ENCODE results near the gene SPAG8. TPM values are rescaled to one million over a fixed set of nuclear protein-coding genes. Genes with fewer than 3 reads are reported as not detected.
A peak's percentile ranks its signal among the peaks of the same experiment; 100 is the strongest.

Gene SPAG8
- total and polyA plus RNA-seq, 7 experiments from 2014 or later: 1.2 to 9.1 (median 2.3) TPM

- Mint-ChIP-seq H3K4me3 (no peak overlapping the region), H3K36me3 (peaks cover 0 to 10% (median 3%) of the 10 kb centered on the region in 5 donors)
Observed at GRCh38 chr9:35774907-35775635, 37.0 kb downstream of the SPAG8 start.

GRCh38 chr9:35771943-35772342 lies 40.1 kb downstream of the SPAG8 start:
- H3K9me3 Mint-ChIP-seq: no peaks in the 10 kb centered on the region
- H3K4me1 ChIP-seq (ENCODE audit: control insufficient read depth in 2 of 2, insufficient read depth in 2 of 2, low read length in 2 of 2): no peaks in the 10 kb centered on the region

More at GRCh38 chr9:35774907-35775635, 37.0 kb downstream of the SPAG8 start:
- peaks cover 0 to 3% (median 0%) of the 10 kb centered on the region in 3 experiments for H3K36me3 ChIP-seq (ENCODE audit: control insufficient read depth in 2 of 3, insufficient read depth in 3 of 3, low read length in 3 of 3)
- Mint-ChIP-seq H3K4me1 (peaks cover 0 to 19% (median under 1%) of the 10 kb centered on the region in 7 donors), H3K27me3 (no peaks in the 10 kb centered on the region), H3K9me3 (no peaks in the 10 kb centered on the region), H3K27ac (peak overlapping the region in 2 of 9 donors; percentile 58 to 80)
- intact Hi-C loops (cut with micrococcal nuclease): loop anchor here in 1 of 2 donors (2.0 kb wide), 1 partner anchor 18 kb away; no protein-coding TSS in a partner anchor
- no peak overlapping the region for H3K4me3 ChIP-seq (ENCODE audit: low read length)
- H3K27me3 ChIP-seq (ENCODE audit: control insufficient read depth in 2 of 2, insufficient read depth in 2 of 2, low read length in 2 of 2): no peaks in the 10 kb centered on the region
- DNase-seq: no peak
- H3K27ac ChIP-seq (ENCODE audit: low read depth, low read length): no peak overlapping the region
- CTCF ChIA-PET: interaction anchor here (0.9 kb wide), 1 partner anchor 15 kb away, joined by 3 read pairs; no protein-coding TSS in a partner anchor
- H3K4me1 ChIP-seq (ENCODE audit: control insufficient read depth in 2 of 2, insufficient read depth in 2 of 2, low read length in 2 of 2): no peaks in the 10 kb centered on the region
- H3K9me3 ChIP-seq (ENCODE audit: control insufficient read depth in 2 of 3, low read length in 3 of 3): no peaks in the 10 kb centered on the region
- POLR2A ChIA-PET: interaction anchor here (1.4 kb wide), 1 partner anchor 37 kb away, joined by 4 read pairs; the partner anchor contains the start of gene SPAG8
- no peak for ATAC-seq

GRCh38 chr9:35771534-35771933 lies 40.5 kb downstream of the SPAG8 start:
- ChIA-PET CTCF (interaction anchor here (0.6 to 1.3 kb wide), 2 partner anchors 16 to 19 kb away, joined by 3 to 5 read pairs; no protein-coding TSS in a partner anchor), POLR2A (interaction anchor here (1.2 kb wide), 1 partner anchor 16 kb away, joined by 3 read pairs; no protein-coding TSS in a partner anchor)

More at GRCh38 chr9:35771943-35772342, 40.1 kb downstream of the SPAG8 start:
- Histone ChIP-seq H3K27ac (ENCODE audit: low read depth, low read length) (no peak overlapping the region), H3K4me3 (ENCODE audit: low read length) (no peak overlapping the region), H3K27me3 (ENCODE audit: control insufficient read depth in 2 of 2, insufficient read depth in 2 of 2, low read length in 2 of 2) (no peaks in the 10 kb centered on the region), H3K36me3 (ENCODE audit: control insufficient read depth in 2 of 3, insufficient read depth in 3 of 3, low read length in 3 of 3) (peaks cover 0 to 3% (median 0%) of the 10 kb centered on the region in 3 experiments), H3K9me3 (ENCODE audit: control insufficient read depth in 2 of 3, low read length in 3 of 3) (no peaks in the 10 kb centered on the region)
- no peaks in the 10 kb centered on the region for H3K36me3 Mint-ChIP-seq
- no peak overlapping the region for H3K4me3 Mint-ChIP-seq
- peaks cover 0 to 24% (median 9%) of the 10 kb centered on the region in 7 donors for H3K4me1 Mint-ChIP-seq
- ChIA-PET POLR2A (interaction anchor here (1.2 kb wide), 1 partner anchor 17 kb away, joined by 3 read pairs; no protein-coding TSS in a partner anchor), CTCF (interaction anchor here (0.6 kb wide), 1 partner anchor 16 kb away, joined by 3 read pairs; no protein-coding TSS in a partner anchor)
- intact Hi-C loops (cut with micrococcal nuclease): no loop called here
- no peaks in the 10 kb centered on the region for H3K27me3 Mint-ChIP-seq
- no peak for ATAC-seq
- no peak overlapping the region for H3K27ac Mint-ChIP-seq
- no peak for DNase-seq

DNA sequence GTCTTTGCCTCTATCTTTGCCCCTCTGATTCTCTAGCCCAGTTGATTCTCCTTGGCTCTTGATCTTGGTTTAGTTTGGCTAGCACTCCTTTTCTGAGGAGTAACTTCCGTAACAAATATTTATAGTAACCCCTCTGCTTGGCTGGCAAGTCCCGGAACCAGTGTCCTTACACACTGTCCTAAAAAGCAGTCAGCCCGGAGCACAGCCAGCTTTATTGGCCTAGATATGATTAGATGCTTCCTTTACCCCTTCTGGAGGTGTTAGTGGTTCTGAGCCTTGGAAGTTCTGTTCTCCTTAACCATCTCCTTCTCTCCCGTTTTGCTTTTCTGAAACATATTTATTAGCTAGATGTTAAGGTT lies 41.0 kb downstream of the SPAG8 start:
- CTCF ChIA-PET: interaction anchor here (1.3 kb wide), 1 partner anchor 20 kb away, joined by 5 read pairs; no protein-coding TSS in a partner anchor
- POLR2A ChIA-PET: interaction anchor here (0.6 to 1.2 kb wide), 2 partner anchors 16 to 140 kb away, joined by 3 read pairs; no protein-coding TSS in a partner anchor
- H3K4me3 ChIP-seq (ENCODE audit: low read length): no peak overlapping the region
- no peaks in the 10 kb centered on the region for H3K9me3 Mint-ChIP-seq
- H3K27ac Mint-ChIP-seq: no peak overlapping the region
- H3K36me3 ChIP-seq (ENCODE audit: control insufficient read depth in 2 of 3, insufficient read depth in 3 of 3, low read length in 3 of 3): peaks cover 0 to 3% (median 0%) of the 10 kb centered on the region in 3 experiments
- DNase-seq (no peak), ATAC-seq (no peak)
- intact Hi-C loops (cut with micrococcal nuclease): no loop called here
- no peaks in the 10 kb centered on the region for H3K27me3 Mint-ChIP-seq
- no peaks in the 10 kb centered on the region for H3K4me1 ChIP-seq (ENCODE audit: control insufficient read depth in 2 of 2, insufficient read depth in 2 of 2, low read length in 2 of 2)
- H3K27me3 ChIP-seq (ENCODE audit: control insufficient read depth in 2 of 2, insufficient read depth in 2 of 2, low read length in 2 of 2): no peaks in the 10 kb centered on the region
- H3K36me3 Mint-ChIP-seq: no peaks in the 10 kb centered on the region
- H3K4me3 Mint-ChIP-seq: no peak overlapping the region
- no peak overlapping the region for H3K27ac ChIP-seq (ENCODE audit: low read depth, low read length)
- peaks cover 0 to 32% (median 13%) of the 10 kb centered on the region in 7 donors for H3K4me1 Mint-ChIP-seq
- no peaks in the 10 kb centered on the region for H3K9me3 ChIP-seq (ENCODE audit: control insufficient read depth in 2 of 3, low read length in 3 of 3)

More at GRCh38 chr9:35771534-35771933, 40.5 kb downstream of the SPAG8 start:
- no peak overlapping the region for H3K4me3 Mint-ChIP-seq
- H3K4me1 Mint-ChIP-seq: peaks cover 0 to 27% (median 9%) of the 10 kb centered on the region in 7 donors
- no peaks in the 10 kb centered on the region for H3K27me3 ChIP-seq (ENCODE audit: control insufficient read depth in 2 of 2, insufficient read depth in 2 of 2, low read length in 2 of 2)
- H3K4me1 ChIP-seq (ENCODE audit: control insufficient read depth in 2 of 2, insufficient read depth in 2 of 2, low read length in 2 of 2): no peaks in the 10 kb centered on the region
- no peak overlapping the region for H3K4me3 ChIP-seq (ENCODE audit: low read length)
- intact Hi-C loops (cut with micrococcal nuclease): no loop called here
- no peak for ATAC-seq
- no peaks in the 10 kb centered on the region for H3K36me3 Mint-ChIP-seq
- DNase-seq: no peak
- peaks cover 0 to 3% (median 0%) of the 10 kb centered on the region in 3 experiments for H3K36me3 ChIP-seq (ENCODE audit: control insufficient read depth in 2 of 3, insufficient read depth in 3 of 3, low read length in 3 of 3)
- H3K9me3 ChIP-seq (ENCODE audit: control insufficient read depth in 2 of 3, low read length in 3 of 3): no peaks in the 10 kb centered on the region
- no peaks in the 10 kb centered on the region for H3K9me3 Mint-ChIP-seq
- H3K27ac ChIP-seq (ENCODE audit: low read depth, low read length): no peak overlapping the region
- no peaks in the 10 kb centered on the region for H3K27me3 Mint-ChIP-seq
- H3K27ac Mint-ChIP-seq: no peak overlapping the region

- DNase-seq: no peak
- ChIA-PET POLR2A (no interaction called here), CTCF (interaction anchor here (1.0 to 1.9 kb wide), 2 partner anchors 8 to 111 kb away, joined by 4 read pairs; no protein-coding TSS in a partner anchor)
- Histone ChIP-seq H3K4me1 (ENCODE audit: control insufficient read depth in 2 of 2, insufficient read depth in 2 of 2, low read length in 2 of 2) (no peaks in the 10 kb centered on the region), H3K27me3 (ENCODE audit: control insufficient read depth in 2 of 2, insufficient read depth in 2 of 2, low read length in 2 of 2) (no peaks in the 10 kb centered on the region), H3K4me3 (ENCODE audit: low read length) (no peak overlapping the region), H3K36me3 (ENCODE audit: control insufficient read depth in 2 of 3, insufficient read depth in 3 of 3, low read length in 3 of 3) (peaks cover 0 to 3% (median 0%) of the 10 kb centered on the region in 3 experiments), H3K9me3 (ENCODE audit: control insufficient read depth in 2 of 3, low read length in 3 of 3) (no peaks in the 10 kb centered on the region), H3K27ac (ENCODE audit: low read depth, low read length) (no peak overlapping the region)
- Mint-ChIP-seq H3K4me1 (peaks cover 0 to 25% (median 13%) of the 10 kb centered on the region in 7 donors), H3K36me3 (no peaks in the 10 kb centered on the region), H3K27me3 (no peaks in the 10 kb centered on the region), H3K4me3 (no peak overlapping the region), H3K9me3 (no peaks in the 10 kb centered on the region), H3K27ac (no peak overlapping the region)
- no peak for ATAC-seq
- intact Hi-C loops (cut with micrococcal nuclease): no loop called here
Observed at GRCh38 chr9:35769763-35770162, 42.3 kb downstream of the SPAG8 start.

DNA sequence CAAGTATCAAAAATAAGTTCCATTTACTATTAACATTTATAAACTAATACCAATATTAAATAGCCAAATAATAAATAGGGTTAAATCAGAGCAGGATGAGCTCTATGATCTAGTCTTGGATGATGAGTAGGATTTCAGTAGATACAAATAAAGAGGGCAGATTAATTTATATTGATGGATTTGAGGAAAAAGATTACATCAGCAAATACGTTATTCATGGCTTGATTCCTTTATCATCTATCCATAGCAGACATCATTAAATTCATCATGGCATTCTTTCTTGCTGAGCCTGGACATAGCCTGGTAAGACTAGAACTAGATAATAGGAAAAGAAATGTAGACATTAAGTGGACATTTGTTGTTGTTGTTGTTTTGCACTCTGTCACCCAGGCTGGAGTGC lies 44.6 kb downstream of the SPAG8 start:
- Mint-ChIP-seq H3K9me3 (no peaks in the 10 kb centered on the region), H3K4me1 (peaks cover 0 to 36% (median 16%) of the 10 kb centered on the region in 7 donors), H3K27me3 (no peaks in the 10 kb centered on the region), H3K27ac (no peak overlapping the region), H3K4me3 (no peak overlapping the region), H3K36me3 (peaks cover 0 to 4% (median 0%) of the 10 kb centered on the region in 5 donors)
- H3K9me3 ChIP-seq (ENCODE audit: control insufficient read depth in 2 of 3, low read length in 3 of 3): no peaks in the 10 kb centered on the region
- ChIA-PET POLR2A (no interaction called here), CTCF (interaction anchor here (0.6 kb wide), 1 partner anchor 35 kb away, joined by 4 read pairs; no protein-coding TSS in a partner anchor)
- H3K36me3 ChIP-seq (ENCODE audit: control insufficient read depth in 2 of 3, insufficient read depth in 3 of 3, low read length in 3 of 3): peaks cover 0 to 3% (median 0%) of the 10 kb centered on the region in 3 experiments
- ATAC-seq (no peak), DNase-seq (no peak)
- H3K27ac ChIP-seq (ENCODE audit: low read depth, low read length): no peak overlapping the region
- no peaks in the 10 kb centered on the region for H3K4me1 ChIP-seq (ENCODE audit: control insufficient read depth in 2 of 2, insufficient read depth in 2 of 2, low read length in 2 of 2)
- intact Hi-C loops (cut with micrococcal nuclease): no loop called here
- H3K27me3 ChIP-seq (ENCODE audit: control insufficient read depth in 2 of 2, insufficient read depth in 2 of 2, low read length in 2 of 2): no peaks in the 10 kb centered on the region
- H3K4me3 ChIP-seq (ENCODE audit: low read length): no peak overlapping the region
